Stimulated activated CD4-positive, alpha-beta T cell treated with anti-CD3 and anti-CD28 coated beads, TNF-alpha, amount 100 ng/mL, for 48 hours (primary cell): ENCODE data around the gene RSRC1.
"Not testable (repeated sequence)": the region's sequence is repeated elsewhere in the genome, so short reads cannot be mapped to it uniquely, and the experiment has no call there.

Source experiments
- DNase-seq, 3 donors: peaks; one replicate each; pipeline ENCODE4 v3.0.0-alpha.2; 2020; ENCODE audit warnings: low read depth in 3 of 3

The RSRC1 gene

GRCh38 chr3:158329696-158330441 lies 220.0 kb downstream of the RSRC1 start:
- not testable (repeated sequence) for DNase-seq

DNA sequence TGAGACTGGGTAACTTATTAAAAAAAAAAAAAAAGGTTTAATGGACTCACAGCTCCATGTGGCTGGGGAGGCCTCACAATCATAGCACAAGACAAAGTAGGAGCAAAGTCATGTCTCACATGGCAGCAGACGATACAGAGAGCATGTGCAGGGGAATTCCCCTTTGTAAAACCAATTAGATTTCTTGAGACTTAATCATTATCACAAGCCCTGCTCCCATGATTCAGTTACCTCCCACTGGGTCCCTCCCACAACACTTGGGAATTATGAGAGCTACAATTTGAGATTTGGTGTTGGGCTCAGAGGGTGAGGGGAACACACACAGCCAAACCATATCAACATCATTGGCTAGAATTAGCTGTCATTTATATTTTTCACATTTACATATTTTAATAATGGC lies 221.0 kb downstream of the RSRC1 start:
- DNase-seq = no peak

- no peak for DNase-seq
These were observed 223.8 kb downstream of the RSRC1 start for GRCh38 chr3:158333736-158334135.

- no peak for DNase-seq
These were observed 227.2 kb downstream of the RSRC1 start for GRCh38 chr3:158337110-158337509.

DNA sequence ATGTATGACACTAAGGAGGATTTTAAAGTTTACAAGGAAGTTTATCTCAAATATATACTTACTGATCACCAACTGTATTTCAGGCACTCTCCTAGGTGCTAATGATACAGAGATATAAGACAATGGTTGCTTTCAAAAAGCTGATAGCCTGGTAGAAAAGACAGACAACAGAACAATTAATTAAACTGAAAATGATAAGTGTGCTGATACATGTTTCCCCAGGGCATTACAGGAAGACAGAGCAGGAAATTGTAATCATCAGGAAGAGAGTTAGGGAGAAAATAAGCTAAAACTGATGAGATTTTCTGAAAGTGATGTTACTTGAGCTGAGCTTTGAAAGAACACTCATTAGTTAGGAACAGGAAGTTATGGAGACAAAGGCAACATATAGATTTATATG lies 229.7 kb downstream of the RSRC1 start:
- DNase-seq = no peak

GRCh38 chr3:158340951-158341350 lies 231.1 kb downstream of the RSRC1 start:
- DNase-seq = not testable (repeated sequence)

GRCh38 chr3:158347966-158348365 lies 238.1 kb downstream of the RSRC1 start:
- DNase-seq = no peak

- DNase-seq = no peak
These were observed 241.1 kb downstream of the RSRC1 start for GRCh38 chr3:158350971-158351370.

DNA sequence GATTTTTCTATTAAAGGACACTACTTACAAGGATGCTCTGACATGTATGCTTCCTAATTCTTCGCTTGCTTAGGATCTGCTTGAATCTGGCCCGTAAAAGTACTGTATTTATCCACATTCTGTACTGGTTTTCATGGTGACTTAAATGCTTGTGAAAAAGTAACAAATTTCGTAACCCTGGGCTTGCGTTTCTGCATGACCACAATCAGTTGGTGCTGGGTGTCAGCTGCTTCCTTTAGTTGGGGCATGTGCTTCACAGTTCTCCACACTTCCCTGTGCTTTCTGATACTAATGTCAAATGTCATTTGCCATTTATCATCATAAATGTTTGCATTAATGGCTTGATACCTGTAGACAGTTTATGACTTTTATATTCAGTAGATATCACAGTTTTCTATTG lies 242.7 kb downstream of the RSRC1 start:
- no peak for DNase-seq

GRCh38 chr3:158354713-158355112 lies 244.8 kb downstream of the RSRC1 start:
- no peak for DNase-seq

DNA sequence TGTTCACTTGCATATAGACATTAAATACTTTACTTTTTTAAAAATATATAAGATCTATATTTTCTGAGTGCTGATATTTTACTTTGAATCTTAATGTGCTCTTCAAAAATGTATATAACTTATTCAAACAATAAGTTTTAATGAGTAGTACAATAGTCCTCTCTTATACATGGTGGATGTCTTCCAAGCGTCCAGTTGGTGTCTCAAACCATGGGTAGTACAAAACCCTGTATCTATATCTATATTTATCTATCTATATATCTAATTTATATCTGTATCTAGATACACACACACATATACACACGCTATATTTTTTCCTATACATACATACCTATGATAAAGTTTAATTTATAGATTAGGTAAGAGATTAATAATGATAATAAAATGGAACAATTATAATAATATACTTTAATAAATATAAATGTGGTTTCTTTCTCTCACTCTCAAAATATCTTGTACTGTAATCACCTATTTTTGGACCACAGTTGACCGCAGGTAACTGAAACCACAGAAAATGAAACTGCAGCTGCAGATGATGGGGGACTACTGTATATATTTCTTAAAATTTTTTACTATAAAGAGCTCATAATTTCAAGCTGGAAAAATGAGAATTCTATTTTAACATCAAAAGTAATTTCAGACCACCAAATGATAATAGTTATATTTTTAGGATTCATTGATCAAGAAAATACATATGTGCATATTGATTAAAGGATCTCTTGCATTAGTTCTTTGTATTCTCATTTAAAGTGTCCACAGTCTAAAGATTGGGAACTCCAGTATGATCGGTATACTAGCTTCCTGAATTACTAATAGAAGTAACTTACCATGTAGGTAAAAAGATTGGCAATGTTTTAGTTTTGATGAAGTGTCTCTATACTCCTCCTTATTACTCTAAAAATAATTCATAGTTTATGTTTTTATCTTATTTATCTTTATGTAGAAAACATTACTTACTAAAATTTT lies 246.0 kb downstream of the RSRC1 start:
- no peak for DNase-seq

GRCh38 chr3:158359339-158359738 lies 249.4 kb downstream of the RSRC1 start:
- DNase-seq = no peak

DNA sequence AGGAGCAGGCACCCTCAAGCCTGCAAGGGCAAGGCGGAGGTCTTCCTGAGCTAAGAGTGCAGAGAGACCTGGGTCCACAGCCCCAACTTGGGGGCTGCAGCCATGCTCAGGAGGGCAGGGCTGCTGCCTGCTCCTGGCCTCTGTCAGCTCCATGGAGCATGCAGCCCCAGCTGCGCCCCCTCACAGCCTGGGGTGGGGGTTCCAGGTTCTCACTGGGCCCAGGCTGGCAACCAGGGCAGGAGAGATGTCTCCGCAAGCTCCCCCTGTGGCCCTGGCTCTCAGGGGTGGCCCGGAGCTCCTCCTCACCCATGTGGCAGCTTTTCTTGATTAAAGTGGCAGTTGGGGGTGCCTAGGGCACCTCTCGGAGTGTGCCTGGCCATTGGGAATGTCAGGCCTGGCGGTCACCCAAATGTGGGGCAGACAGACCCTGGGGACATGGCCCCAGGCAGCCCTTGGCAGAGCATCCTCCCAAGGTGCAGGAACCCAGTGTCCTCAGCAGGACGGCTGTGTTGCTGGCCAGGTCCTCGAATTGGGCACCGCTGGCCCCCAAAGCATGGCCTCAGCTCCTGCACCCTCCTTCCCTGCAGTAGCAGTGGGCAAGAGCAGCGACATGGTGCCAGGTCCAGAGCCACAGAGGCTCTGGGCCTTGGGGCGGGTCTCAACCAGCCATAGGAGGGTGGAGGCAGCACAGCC lies 251.0 kb downstream of the RSRC1 start:
- DNase-seq = no peak

DNA sequence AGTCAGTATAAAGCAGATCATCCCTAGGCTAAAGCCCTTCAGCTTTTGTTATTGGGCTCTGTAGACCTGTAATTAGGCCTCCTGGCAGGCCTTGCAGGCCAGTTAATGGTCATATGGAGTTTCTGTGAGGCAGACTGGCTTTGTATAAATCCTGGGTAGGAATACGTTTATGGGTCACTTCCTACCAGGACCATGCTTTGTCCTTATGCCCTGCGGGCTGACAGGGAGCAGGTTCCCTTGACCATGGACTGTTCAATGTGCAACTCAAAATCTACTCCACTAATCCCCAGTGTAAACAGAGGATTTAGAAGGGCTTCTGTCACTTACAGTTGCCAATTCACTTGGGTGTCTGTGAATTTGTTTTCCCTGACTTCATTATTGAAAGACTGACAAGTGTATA lies 258.4 kb downstream of the RSRC1 start:
- no peak for DNase-seq

GRCh38 chr3:158369279-158369678 lies 259.4 kb downstream of the RSRC1 start:
- no peak for DNase-seq

GRCh38 chr3:158379517-158379916 lies 269.6 kb downstream of the RSRC1 start:
- DNase-seq = no peak

DNA sequence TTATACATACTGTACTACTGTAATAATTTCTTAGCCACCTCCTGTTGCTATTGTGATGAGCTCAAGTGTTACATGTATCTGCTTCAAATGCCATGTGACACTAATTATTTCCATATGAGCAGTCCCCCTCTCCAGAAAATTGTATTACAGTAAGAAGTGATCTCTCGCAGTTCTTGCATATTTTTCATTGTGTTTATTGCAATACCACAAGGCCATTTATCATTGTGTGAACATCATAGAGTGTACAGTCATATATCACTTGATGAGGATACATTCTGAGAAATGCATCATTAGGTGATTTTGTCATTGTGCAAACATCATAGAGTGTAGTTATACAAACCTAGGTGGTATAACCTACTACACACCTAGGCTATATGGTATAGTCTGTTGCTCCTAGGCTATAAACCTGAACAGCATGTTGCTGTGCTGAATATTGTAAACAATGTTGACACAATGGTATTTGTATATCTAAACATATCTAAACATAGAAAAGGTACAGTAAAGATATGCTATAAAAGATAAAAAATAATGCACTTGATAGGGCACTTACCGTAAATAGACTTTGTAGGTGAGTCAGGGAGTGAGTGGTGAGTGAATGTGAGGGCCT lies 271.5 kb downstream of the RSRC1 start:
- no peak for DNase-seq

DNA sequence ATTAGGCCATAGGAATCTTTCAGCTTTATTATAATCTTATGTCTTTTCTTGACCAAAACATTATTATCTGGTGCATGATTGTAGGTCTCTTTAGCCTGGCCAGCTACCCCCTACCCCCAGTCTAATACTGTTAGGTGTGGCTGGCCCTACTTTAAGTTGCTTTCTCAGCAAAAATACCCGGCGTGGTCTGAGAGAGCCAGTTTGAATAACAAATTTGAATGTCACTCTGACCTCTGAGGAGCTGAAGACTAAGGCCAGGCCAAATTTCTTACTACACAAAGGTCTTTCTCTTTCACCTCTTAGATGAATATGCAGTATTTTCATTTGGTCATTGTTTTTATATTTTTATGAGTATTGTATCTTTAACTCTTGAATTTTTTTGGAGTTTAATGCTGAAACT lies 272.6 kb downstream of the RSRC1 start:
- no peak for DNase-seq

GRCh38 chr3:158384019-158384418 lies 274.1 kb downstream of the RSRC1 start:
- no peak for DNase-seq

- no peak for DNase-seq
These were observed 285.5 kb downstream of the RSRC1 start for GRCh38 chr3:158395421-158395820.

- DNase-seq = no peak
These were observed 292.7 kb downstream of the RSRC1 start for GRCh38 chr3:158402590-158402989.

- no peak for DNase-seq
These were observed 293.1 kb downstream of the RSRC1 start for GRCh38 chr3:158403013-158403412.
